ENCODE measurements around the gene MAJIN. TPM values are rescaled to one million over a fixed set of nuclear protein-coding genes. Genes with fewer than 3 reads are reported as not detected.

MAJIN gene
- total and polyA plus RNA-seq, 4 donors, result 0.09 to 0.31 TPM; not detected in 2

- Histone ChIP-seq H3K4me1 (ENCODE audit: control insufficient read depth in 4 of 4, insufficient read depth in 4 of 4, low read length in 3 of 4) (peaks cover 0 to 22% (median 13%) of the 10 kb centered on the region in 4 donors), H3K4me3 (ENCODE audit: low read depth in 1 of 3, low read length in 3 of 3) (no peak overlapping the region)
Observed at GRCh38 chr11:64999478-64999877, 27.6 kb upstream of the MAJIN start.

GRCh38 chr11:64998690-64999431 is 27.0 kb upstream of the MAJIN start:
- Histone ChIP-seq H3K27me3 (ENCODE audit: control insufficient read depth in 4 of 4, insufficient read depth in 4 of 4, low read length in 3 of 4) (no peaks in the 10 kb centered on the region), H3K27ac (ENCODE audit: low read depth in 1 of 2, low read length in 2 of 2) (no peak overlapping the region), H3K4me3 (ENCODE audit: low read depth in 1 of 3, low read length in 3 of 3) (no peak overlapping the region), H3K4me1 (ENCODE audit: control insufficient read depth in 4 of 4, insufficient read depth in 4 of 4, low read length in 3 of 4) (peaks cover 0 to 22% (median 13%) of the 10 kb centered on the region in 4 donors), H3K9ac (ENCODE audit: low read depth in 1 of 2, low read length in 2 of 2) (no peak overlapping the region), H3K36me3 (ENCODE audit: control insufficient read depth in 4 of 4, insufficient read depth in 3 of 4, low read depth in 1 of 4, low read length in 3 of 4) (no peaks in the 10 kb centered on the region), H3K9me3 (ENCODE audit: control insufficient read depth in 4 of 4, low read length in 3 of 4) (no peaks in the 10 kb centered on the region)
- TF ChIP-seq HNF4G (IDR thresholded peaks at IDR 0.05), result no peak
- no peak for TF ChIP-seq NR2F2 (IDR thresholded peaks at IDR 0.05)
- TF ChIP-seq REST (IDR thresholded peaks at IDR 0.05), result no peak
- TF ChIP-seq JUND (IDR thresholded peaks at IDR 0.05), result no peak
- no peak for TF ChIP-seq RAD21 (IDR thresholded peaks at IDR 0.05)
- TF ChIP-seq FOXA2 (IDR thresholded peaks at IDR 0.05), result no peak
- no peak for TF ChIP-seq TAF1 (conservative IDR thresholded peaks at IDR 0.05)
- no peak for TF ChIP-seq MAX (IDR thresholded peaks at IDR 0.05)
- no peak for TF ChIP-seq CTCF (IDR thresholded peaks at IDR 0.05; ENCODE audit: low read depth, low read length, missing input control)
- no peak for TF ChIP-seq FOXA1 (IDR thresholded peaks at IDR 0.05)
- DNase-seq (ENCODE audit: low spot score), result no peak
- 76% methylated on average over 9 of the region's 9 CpGs for WGBS

More at GRCh38 chr11:64999478-64999877, 27.6 kb upstream of the MAJIN start:
- WGBS, result 83% methylated on average over 1 of the region's 1 CpG
- H3K9ac ChIP-seq (ENCODE audit: low read depth in 1 of 2, low read length in 2 of 2), result no peak overlapping the region
- DNase-seq (ENCODE audit: low spot score), result no peak
- H3K27ac ChIP-seq (ENCODE audit: low read depth in 1 of 2, low read length in 2 of 2), result no peak overlapping the region
- no peaks in the 10 kb centered on the region for H3K9me3 ChIP-seq (ENCODE audit: control insufficient read depth in 4 of 4, low read length in 3 of 4)
- no peaks in the 10 kb centered on the region for H3K27me3 ChIP-seq (ENCODE audit: control insufficient read depth in 4 of 4, insufficient read depth in 4 of 4, low read length in 3 of 4)
- TF ChIP-seq HNF4A (conservative IDR thresholded peaks at IDR 0.05) (no peak), NR2F2 (IDR thresholded peaks at IDR 0.05) (no peak), MAX (IDR thresholded peaks at IDR 0.05) (no peak)
- no peaks in the 10 kb centered on the region for H3K36me3 ChIP-seq (ENCODE audit: control insufficient read depth in 4 of 4, insufficient read depth in 3 of 4, low read depth in 1 of 4, low read length in 3 of 4)

- no peaks in the 10 kb centered on the region for H3K9me3 ChIP-seq (ENCODE audit: control insufficient read depth in 4 of 4, low read length in 3 of 4)
- no peaks in the 10 kb centered on the region for H3K27me3 ChIP-seq (ENCODE audit: control insufficient read depth in 4 of 4, insufficient read depth in 4 of 4, low read length in 3 of 4)
- no peak overlapping the region for H3K27ac ChIP-seq (ENCODE audit: low read depth in 1 of 2, low read length in 2 of 2)
- peaks cover 0 to 22% (median 13%) of the 10 kb centered on the region in 4 donors for H3K4me1 ChIP-seq (ENCODE audit: control insufficient read depth in 4 of 4, insufficient read depth in 4 of 4, low read length in 3 of 4)
- no peak for DNase-seq (ENCODE audit: low spot score)
- no peak overlapping the region for H3K4me3 ChIP-seq (ENCODE audit: low read depth in 1 of 3, low read length in 3 of 3)
- H3K9ac ChIP-seq (ENCODE audit: low read depth in 1 of 2, low read length in 2 of 2), result no peak overlapping the region
- TF ChIP-seq FOXA1 (IDR thresholded peaks at IDR 0.05) (no peak), JUND (IDR thresholded peaks at IDR 0.05) (no peak), ATF3 (IDR thresholded peaks at IDR 0.05) (no peak), EGR1 (IDR thresholded peaks at IDR 0.05; ENCODE audit: low read depth in 2 of 2) (no peak), YY1 (IDR thresholded peaks at IDR 0.05) (no peak), MAX (IDR thresholded peaks at IDR 0.05) (no peak), NR2F2 (IDR thresholded peaks at IDR 0.05) (no peak)
- H3K36me3 ChIP-seq (ENCODE audit: control insufficient read depth in 4 of 4, insufficient read depth in 3 of 4, low read depth in 1 of 4, low read length in 3 of 4), result no peaks in the 10 kb centered on the region
- 81% methylated on average over 1 of the region's 1 CpG for WGBS
Observed at GRCh38 chr11:64998141-64998540, 26.2 kb upstream of the MAJIN start.

All from liver (tissue), 9 donors.